Large intestine (tissue), 12 donors: ENCODE results near the gene PCGF5. TPM values are rescaled to one million over a fixed set of nuclear protein-coding genes. Genes with fewer than 3 reads are reported as not detected.
"Not testable (repeated sequence)": the region's sequence is repeated elsewhere in the genome, so short reads cannot be mapped to it uniquely, and the experiment has no call there.

Source experiments
- DNase-seq, 2 donors: peaks; one replicate each; pipeline versions ENCODE4 v3.0.0 to v3.0.0-alpha.2; 2013
- H3K27ac ChIP-seq: one replicate; pipeline ENCODE4 v1.5.1; 2013; ENCODE audit warnings: low read length
- H3K27me3 ChIP-seq: 2 replicates; pipeline ENCODE4 v1.6.1; 2013; ENCODE audit warnings: low read length; ENCODE audit not compliant: control insufficient read depth, insufficient read depth
- H3K36me3 ChIP-seq: 2 replicates; pipeline ENCODE4 v1.6.1; 2013; ENCODE audit warnings: low read length; ENCODE audit not compliant: control insufficient read depth, insufficient read depth
- H3K4me1 ChIP-seq: one replicate; pipeline ENCODE4 v1.6.1; 2013; ENCODE audit warnings: low read length; ENCODE audit not compliant: control insufficient read depth, insufficient read depth
- H3K4me3 ChIP-seq: one replicate; pipeline ENCODE4 v1.5.1; 2013; ENCODE audit warnings: low read length
- H3K9me3 ChIP-seq: one replicate; pipeline ENCODE4 v1.6.1; 2013; ENCODE audit warnings: mild to moderate bottlenecking, low read depth, low read length, moderate library complexity; ENCODE audit not compliant: control insufficient read depth
- WGBS: methylation state at CpG from one replicate; pipeline ENCODE4 v1.1.5; 2013; ENCODE audit warnings: low lambda C conversion rate; ENCODE audit not compliant: insufficient coverage; 5-methylcytosine and 5-hydroxymethylcytosine counted together
- long read RNA-seq, 11 donors: transcript quantifications; one replicate each; lab custom pipeline, GENCODE V29; 2026
- polyA plus RNA-seq: library from polyadenylated mRNA; unstranded; fragments of 120-200 nt; gene quantifications from one replicate; pipeline ENCODE4 v1.2.1, GENCODE V29; 2013

Gene PCGF5
- 57.9 TPM for polyA plus RNA-seq
- long read RNA-seq, donor 1, full-length matches to known transcripts: 15 of 15 reads
- long read RNA-seq, donor 1, partial matches to known transcripts: 0 of 15 reads
- long read RNA-seq, donor 1, other reads (novel, unspliced or antisense): 0 of 15 reads
- long read RNA-seq, donor 2, full-length matches to known transcripts: 18 of 18 reads
- long read RNA-seq, donor 2, partial matches to known transcripts: 0 of 18 reads
- long read RNA-seq, donor 2, other reads (novel, unspliced or antisense): 0 of 18 reads
- long read RNA-seq, donor 3: 0 reads
- long read RNA-seq, donor 4, partial matches to known transcripts: 0 of 3 reads
- long read RNA-seq, donor 4, other reads (novel, unspliced or antisense): 0 of 3 reads
- long read RNA-seq, donor 5, full-length matches to known transcripts: 10 of 10 reads
- long read RNA-seq, donor 5, partial matches to known transcripts: 0 of 10 reads
- long read RNA-seq, donor 5, other reads (novel, unspliced or antisense): 0 of 10 reads
- long read RNA-seq, donor 6, full-length matches to known transcripts: 19 of 19 reads
- long read RNA-seq, donor 6, partial matches to known transcripts: 0 of 19 reads
- long read RNA-seq, donor 6, other reads (novel, unspliced or antisense): 0 of 19 reads
- long read RNA-seq, donor 7, full-length matches to known transcripts: 8 of 8 reads
- long read RNA-seq, donor 7, partial matches to known transcripts: 0 of 8 reads
- long read RNA-seq, donor 7, other reads (novel, unspliced or antisense): 0 of 8 reads
- long read RNA-seq, donor 8, full-length matches to known transcripts: 20 of 20 reads
- long read RNA-seq, donor 8, partial matches to known transcripts: 0 of 20 reads
- long read RNA-seq, donor 8, other reads (novel, unspliced or antisense): 0 of 20 reads
- long read RNA-seq, donor 9, full-length matches to known transcripts: 16 of 16 reads
- long read RNA-seq, donor 9, partial matches to known transcripts: 0 of 16 reads
- long read RNA-seq, donor 9, other reads (novel, unspliced or antisense): 0 of 16 reads
- long read RNA-seq, donor 10, full-length matches to known transcripts: 15 of 29 reads
- long read RNA-seq, donor 10, partial matches to known transcripts: 14 of 29 reads
- long read RNA-seq, donor 10, other reads (novel, unspliced or antisense): 0 of 29 reads
- long read RNA-seq, donor 11, full-length matches to known transcripts: 20 of 20 reads
- long read RNA-seq, donor 11, partial matches to known transcripts: 0 of 20 reads
- long read RNA-seq, donor 11, other reads (novel, unspliced or antisense): 0 of 20 reads

DNA sequence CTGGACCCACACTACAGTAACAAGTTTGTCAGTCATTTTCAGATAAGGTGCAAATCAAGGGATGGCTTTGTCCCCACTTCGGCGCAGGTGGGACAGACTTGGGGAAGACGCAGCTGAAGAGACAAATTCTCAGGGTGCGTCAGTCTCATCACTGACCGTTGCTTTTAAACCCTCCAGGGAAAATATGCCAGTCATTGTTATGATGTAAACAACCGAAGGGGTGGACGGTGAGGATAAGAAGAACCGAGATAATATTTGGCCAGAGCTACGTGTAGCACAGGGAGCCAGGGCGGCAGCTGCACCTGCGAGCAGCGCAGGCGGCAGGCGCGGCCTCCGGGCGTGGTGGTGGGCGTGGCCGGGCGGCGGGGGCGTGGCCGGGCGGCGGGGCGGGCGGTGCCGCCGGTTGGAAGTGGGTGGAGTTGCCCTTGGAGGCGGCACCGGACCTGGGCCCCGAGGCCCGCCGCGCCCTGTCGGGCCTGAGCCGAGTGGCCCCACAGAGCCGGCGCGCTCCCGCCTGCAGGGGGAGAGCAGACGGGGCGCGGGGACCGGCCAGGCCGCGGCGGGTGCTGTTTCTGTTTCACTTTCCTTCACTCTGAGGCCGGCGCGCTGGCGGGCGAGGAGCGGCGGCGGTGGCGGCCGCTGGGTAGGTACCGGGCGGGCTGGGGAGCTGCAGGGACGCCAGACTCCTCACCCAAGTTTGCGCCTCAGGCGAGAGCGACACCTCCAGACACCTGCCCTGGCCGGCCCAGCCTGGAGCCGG, at the start of gene PCGF5:
Gene PCGF5 (plus strand): TSS at position 470 of the 760 bp plus-strand sequence. CDS start 2,209 bp downstream, outside the sequence.
- peak; percentile 92 to 96 for DNase-seq
- no CpG with 5 or more reads among the region's 66 CpGs for WGBS

DNA sequence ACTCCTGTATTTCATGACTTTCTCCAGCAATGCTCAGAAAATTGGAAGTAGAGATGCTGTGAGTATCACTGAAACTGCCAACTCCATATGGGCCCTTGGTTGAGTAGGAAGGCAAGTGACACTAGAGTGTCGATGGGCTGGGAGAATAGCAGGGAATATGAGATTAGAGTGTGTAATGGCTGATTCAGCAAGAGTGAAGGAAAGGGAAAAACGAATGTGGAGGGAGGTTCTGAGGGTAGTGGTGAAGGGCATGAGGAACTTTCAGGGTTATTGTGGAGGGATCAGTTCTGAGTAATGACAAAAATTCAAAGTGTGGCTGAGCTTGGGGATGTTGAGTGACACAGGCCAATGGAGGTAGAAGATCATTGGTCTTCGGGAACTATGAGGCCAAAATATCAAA, 49.0 kb upstream of the PCGF5 start:
- WGBS: 95% methylated on average over 2 of the region's 3 CpGs
- no peak overlapping the region for H3K4me3 ChIP-seq
- no peaks in the 10 kb centered on the region for H3K9me3 ChIP-seq
- H3K27me3 ChIP-seq: no peaks in the 10 kb centered on the region
- DNase-seq: no peak
- no peaks in the 10 kb centered on the region for H3K4me1 ChIP-seq
- H3K36me3 ChIP-seq: no peaks in the 10 kb centered on the region
- no peak overlapping the region for H3K27ac ChIP-seq

More for the DNA sequence above, at the start of gene PCGF5:
- H3K4me1 ChIP-seq: peaks cover 18% of the 10 kb centered on the region
- H3K27me3 ChIP-seq: no peaks in the 10 kb centered on the region
- peak within 1 kb of the TSS; percentile 58 for H3K4me3 ChIP-seq
- H3K9me3 ChIP-seq: no peaks in the 10 kb centered on the region
- peak within 1 kb of the TSS; percentile 96 for H3K27ac ChIP-seq
- peaks cover 3% of the 10 kb centered on the region for H3K36me3 ChIP-seq

DNA sequence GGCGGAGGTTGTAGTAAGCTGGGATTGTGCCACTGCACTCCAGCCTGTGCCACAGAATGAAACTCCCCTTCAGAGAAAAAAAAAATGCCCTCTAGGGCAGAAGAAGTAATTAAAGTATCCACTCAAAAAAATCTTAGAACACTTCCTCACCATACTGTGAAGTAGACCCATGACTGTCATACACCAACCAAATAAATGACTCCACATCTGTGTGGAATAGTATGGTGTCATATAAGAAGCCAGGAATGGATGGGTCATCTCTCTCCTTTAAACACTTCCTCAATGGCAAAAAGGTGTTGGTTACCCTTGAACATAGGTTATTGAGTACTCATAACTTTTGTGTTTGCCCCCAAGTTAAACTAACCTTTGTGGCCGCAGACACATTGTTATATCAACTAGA, 48.1 kb upstream of the PCGF5 start:
- Histone ChIP-seq H3K36me3 (no peaks in the 10 kb centered on the region), H3K9me3 (no peaks in the 10 kb centered on the region), H3K27me3 (no peaks in the 10 kb centered on the region), H3K4me1 (no peaks in the 10 kb centered on the region), H3K4me3 (no peak overlapping the region), H3K27ac (no peak overlapping the region)
- no CpG with 5 or more reads among the region's 2 CpGs for WGBS
- DNase-seq: no peak

DNA sequence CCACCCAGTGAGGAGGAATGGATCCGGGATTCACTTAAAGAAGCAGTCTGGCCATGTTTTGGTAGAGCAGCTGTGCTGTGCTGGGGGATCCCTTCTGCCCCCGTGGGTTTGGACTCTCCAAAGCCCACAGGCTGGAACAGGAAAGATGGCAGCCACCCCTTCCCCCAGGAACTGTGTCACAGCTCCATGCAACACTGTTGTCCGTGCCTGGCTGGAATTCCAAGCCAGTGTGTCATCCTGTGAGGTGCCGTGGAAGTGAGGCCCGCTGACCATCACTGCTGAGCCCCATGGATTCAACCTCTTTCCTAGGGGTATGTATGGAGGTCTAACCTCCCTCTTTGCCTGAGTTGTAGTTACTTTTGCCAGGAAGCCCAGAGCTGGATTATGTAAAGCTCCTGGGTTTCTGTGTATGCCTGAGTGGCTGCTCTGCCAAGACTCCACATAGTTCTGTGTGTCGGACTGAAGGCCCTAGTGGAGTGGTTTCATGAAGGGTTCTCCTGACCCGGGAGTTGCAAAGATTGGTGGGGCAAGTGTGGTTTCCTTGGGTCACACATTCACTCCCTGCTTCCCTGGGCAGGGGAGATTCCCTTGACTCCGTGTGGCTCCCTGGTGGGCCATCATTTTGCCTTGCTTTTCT, 35.1 kb upstream of the PCGF5 start:
- Histone ChIP-seq H3K4me3 (no peak overlapping the region), H3K36me3 (peaks cover 3% of the 10 kb centered on the region), H3K27me3 (no peaks in the 10 kb centered on the region), H3K27ac (no peak overlapping the region), H3K4me1 (no peaks in the 10 kb centered on the region), H3K9me3 (no peaks in the 10 kb centered on the region)
- DNase-seq: no peak
- no CpG with 5 or more reads among the region's 8 CpGs for WGBS

DNA sequence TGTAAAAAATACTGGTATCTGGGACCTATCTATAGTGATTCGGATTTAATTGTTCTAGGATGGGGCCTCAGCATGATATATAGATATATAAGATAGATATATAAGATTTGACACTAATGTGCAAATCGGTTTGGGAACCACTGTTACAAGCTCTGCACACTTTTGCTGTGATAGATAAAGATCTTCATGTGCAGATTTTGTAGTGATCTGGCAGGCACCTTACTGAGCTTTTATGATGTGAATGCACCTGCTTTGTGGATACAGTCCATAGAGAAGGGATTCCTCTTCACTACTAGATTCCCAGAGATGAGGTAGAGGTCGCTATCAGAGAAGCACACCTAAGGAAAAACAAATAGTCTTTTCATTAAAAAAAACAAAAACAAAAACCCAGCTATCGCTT, 33.3 kb upstream of the PCGF5 start:
- H3K4me1 ChIP-seq: no peaks in the 10 kb centered on the region
- WGBS: 88% methylated on average over 1 of the region's 4 CpGs

DNA sequence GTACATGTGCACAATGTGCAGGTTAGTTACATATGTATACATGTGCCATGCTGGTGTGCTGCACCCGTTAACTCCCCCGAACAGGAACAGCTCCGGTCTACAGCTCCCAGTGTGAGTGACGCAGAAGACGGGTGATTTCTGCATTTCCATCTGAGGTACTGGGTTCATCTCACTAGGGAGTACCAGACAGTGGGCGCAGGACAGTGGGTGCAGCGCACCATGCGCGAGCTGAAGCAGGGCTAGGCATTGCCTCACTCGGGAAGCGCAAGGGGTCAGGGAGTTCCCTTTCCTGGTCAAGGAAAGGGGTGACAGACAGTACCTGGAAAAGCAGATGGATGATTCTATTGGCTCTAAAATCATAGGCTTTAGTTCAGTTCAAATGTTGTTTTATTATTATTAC, 32.5 kb upstream of the PCGF5 start:
- H3K27me3 ChIP-seq, H3K4me1 ChIP-seq, H3K27ac ChIP-seq, H3K36me3 ChIP-seq, H3K9me3 ChIP-seq, H3K4me3 ChIP-seq, DNase-seq: not testable (repeated sequence)
- 100% methylated on average over 2 of the region's 11 CpGs for WGBS

More for the DNA sequence above, 33.3 kb upstream of the PCGF5 start:
- H3K27ac ChIP-seq: no peak overlapping the region
- DNase-seq: no peak
- H3K9me3 ChIP-seq: no peaks in the 10 kb centered on the region
- H3K4me3 ChIP-seq: no peak overlapping the region
- no peaks in the 10 kb centered on the region for H3K27me3 ChIP-seq
- peaks cover 3% of the 10 kb centered on the region for H3K36me3 ChIP-seq

DNA sequence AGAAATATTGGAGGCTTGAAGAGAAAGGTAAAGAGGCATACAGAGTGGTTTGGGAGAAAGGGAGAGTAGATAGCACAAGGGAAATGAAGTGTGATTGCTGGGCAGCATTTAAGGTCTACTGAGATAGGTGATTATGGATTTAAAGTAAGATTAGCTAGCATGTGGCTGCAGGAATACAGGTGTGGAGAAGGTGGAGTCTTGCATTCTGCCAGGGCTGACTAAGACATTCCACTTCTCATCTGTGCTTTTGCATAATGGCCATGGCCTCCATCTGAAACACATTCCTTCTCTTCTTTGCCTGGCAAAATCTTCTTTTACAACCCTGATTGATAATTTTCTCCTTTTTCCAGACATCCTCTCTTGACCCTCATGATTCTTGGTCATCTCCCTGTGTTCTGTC, 31.6 kb upstream of the PCGF5 start:
- Histone ChIP-seq H3K27ac (no peak overlapping the region), H3K4me3 (no peak overlapping the region), H3K9me3 (no peaks in the 10 kb centered on the region), H3K27me3 (no peaks in the 10 kb centered on the region), H3K4me1 (no peaks in the 10 kb centered on the region), H3K36me3 (peaks cover 3% of the 10 kb centered on the region)
- no peak for DNase-seq

DNA sequence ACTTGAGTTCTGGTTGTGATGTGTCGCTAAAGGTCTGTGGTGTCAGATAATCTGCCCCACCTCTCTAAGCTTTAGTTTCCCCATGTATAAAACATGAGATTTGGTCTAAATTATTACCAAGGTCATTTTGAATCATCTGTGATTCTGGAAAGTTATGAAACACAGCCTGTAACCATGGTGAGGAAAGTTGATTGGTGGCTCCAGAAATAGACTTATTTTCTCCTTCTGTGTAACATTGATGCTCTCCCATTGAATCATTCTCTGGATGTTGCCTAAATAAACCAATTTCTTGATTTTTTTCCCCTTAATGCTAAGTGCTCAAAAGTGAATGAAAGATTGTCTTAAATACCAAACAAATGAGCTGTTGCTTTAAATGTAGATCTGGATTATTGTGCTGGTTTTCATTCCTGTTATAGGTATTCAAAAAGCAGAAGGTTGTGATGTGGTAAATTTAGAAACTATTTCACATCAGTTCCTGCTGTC, 30.0 kb upstream of the PCGF5 start:
- no peak for DNase-seq
- no peaks in the 10 kb centered on the region for H3K36me3 ChIP-seq
- H3K4me3 ChIP-seq: no peak overlapping the region
- H3K4me1 ChIP-seq: no peaks in the 10 kb centered on the region
- H3K27me3 ChIP-seq: no peaks in the 10 kb centered on the region
- H3K27ac ChIP-seq: no peak overlapping the region
- no peaks in the 10 kb centered on the region for H3K9me3 ChIP-seq
- no CpG with 5 or more reads among the region's 1 CpG for WGBS

DNA sequence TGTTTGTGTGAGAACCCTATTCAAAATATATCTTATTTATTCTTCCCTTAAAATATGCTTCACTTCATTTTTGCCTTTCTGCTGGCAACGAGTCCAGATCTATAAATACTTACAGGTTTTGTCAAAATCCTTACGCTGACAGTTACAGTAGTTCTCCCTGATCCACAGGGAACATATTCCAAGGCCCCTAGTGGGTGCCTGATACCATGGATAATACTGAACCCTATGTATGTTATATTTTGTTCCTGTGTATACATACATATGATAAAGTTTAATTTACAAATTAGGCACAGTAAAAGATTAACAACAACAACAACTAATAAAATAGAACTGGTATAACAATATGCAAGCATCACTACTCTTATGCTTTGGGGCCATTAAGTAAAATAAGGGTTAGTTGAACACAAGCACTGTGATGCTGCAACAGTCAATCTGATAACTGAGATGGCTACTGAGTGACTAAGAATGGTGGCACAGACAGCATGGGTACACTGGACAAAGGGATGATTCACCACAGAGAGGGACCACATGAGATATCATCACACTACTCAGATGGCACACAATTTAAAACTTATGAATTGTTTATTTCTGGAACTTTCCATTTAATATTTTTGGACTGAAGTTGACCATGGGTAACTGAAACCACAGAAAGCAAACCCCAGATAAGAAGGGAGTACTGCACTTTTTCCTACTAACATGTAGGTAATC, 29.4 kb upstream of the PCGF5 start:
- 89% methylated on average over 2 of the region's 2 CpGs for WGBS

More for the DNA sequence above, 29.4 kb upstream of the PCGF5 start:
- no peaks in the 10 kb centered on the region for H3K9me3 ChIP-seq
- H3K27ac ChIP-seq: no peak overlapping the region
- H3K4me1 ChIP-seq: no peaks in the 10 kb centered on the region
- H3K36me3 ChIP-seq: no peaks in the 10 kb centered on the region
- no peak for DNase-seq
- no peaks in the 10 kb centered on the region for H3K27me3 ChIP-seq
- no peak overlapping the region for H3K4me3 ChIP-seq
